Measurements from ENCODE around the gene GPR84.

DNA sequence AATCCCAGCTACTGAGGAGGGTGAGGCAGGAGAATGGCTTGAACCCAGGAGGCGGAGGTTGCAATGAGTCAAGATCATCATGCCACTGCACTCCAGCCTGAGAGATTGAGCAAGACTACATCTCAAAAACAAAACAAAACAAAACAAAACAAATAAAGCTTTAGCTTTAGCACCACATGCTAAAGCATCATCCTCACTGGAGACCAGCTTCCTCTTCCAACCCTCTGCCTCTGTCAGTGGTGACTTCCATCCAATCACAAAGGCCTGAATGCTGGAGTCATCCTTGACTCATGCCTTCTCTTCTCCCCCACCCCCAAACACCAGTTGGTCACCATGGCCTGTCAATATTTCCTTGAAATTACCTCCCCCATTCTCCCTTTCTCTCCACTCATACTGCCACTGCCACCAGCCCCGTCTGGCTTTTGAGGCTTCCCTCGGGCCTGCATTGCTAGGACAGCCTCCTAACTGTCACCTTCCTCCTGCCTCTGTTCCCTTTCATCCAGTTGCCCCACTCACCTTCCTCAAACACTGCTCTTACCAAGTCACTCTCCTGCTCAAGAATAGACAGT is 18.8 kb upstream of the GPR84 start:
- TF ChIP-seq POLR2A (IDR thresholded peaks at IDR 0.05; ENCODE audit: low read length) (no peak), GATA1 (IDR thresholded peaks at IDR 0.05; ENCODE audit: low read depth, low read length) (no peak)

Data from erythroblast (primary cell).